SK-N-DZ (cell line): Measurements from ENCODE around the gene ACBD5.
"Not testable (repeated sequence)": the region's sequence is repeated elsewhere in the genome, so short reads cannot be mapped to it uniquely, and the experiment has no call there.

ENCODE experiments used
- DNase-seq: peaks from one replicate; pipeline ENCODE4 v3.0.0-alpha.2; 2015; ENCODE audit warnings: low spot score

Gene ACBD5

DNA sequence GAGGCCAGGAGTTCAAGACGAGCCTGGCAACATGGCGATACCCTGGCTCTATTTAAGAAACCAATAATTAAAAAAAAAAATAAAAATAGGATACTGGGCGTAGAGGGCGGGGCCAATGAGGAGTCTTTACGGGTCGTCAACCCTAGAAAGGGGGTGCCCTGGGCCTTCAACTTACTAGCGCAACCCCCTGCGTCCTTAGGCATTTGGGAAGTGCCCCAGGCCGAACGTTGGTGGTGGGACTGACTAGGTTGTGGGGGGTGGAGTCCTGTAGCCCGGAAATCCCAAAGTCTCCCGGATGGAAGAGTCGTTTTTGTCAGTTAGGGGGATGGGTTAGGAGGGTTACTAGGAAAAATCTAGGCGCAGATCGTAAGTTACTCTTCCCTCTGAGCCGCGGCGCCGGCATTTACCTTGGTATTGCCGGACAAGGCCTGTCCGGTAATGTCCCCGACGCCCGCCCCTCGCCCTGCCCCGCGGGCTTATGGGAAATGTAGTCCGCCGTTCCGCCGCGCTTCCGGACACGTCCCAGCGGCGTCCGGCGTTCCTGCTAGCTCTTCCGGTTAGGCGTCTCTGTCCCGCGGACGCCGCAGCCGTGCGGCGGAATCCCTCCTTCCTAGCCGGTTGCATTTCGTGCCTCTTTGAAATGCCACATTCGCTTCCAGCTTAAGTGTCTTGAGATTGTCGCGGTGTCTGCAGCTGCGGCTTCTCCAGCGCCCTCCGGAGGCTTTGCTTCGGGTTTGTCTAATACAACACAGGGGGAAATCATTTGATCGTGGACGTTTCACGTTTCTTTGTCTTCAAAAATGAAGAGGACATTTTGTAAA lies 1.3 kb upstream of the ACBD5 start:
- peak; percentile 93 for DNase-seq

DNA sequence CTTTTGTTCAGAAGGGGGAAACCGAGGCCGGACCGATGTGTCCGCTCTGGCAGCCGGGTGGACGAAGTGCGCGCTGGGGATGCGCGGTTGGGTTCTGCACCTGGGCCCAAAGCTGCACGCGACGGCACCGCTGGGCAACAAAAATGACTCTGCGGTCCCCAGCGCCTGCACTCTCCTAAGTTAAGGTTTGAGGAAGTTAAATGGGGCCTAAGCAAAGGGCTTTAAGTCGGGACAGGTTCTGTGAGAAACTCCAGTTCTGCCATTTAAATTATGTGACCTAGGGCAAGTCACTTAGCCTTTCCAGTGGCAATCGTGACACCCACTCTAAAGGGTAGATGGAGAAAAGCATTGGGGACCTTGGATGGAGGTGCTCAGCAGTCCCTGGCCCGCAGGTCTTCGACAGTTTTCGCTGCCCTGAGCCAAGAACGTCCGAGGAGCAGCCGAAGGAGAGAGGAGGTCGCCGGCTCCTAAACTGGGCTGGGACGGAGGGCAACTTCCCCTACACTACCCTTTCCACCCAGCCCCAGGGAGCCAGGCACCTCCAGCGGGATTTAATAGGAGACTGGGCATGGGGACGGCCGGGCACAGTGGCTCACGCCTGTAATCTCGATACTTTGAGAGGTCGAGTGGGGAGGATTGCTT lies 534 bp upstream of the ACBD5 start:
- peak; percentile 17 for DNase-seq

DNA sequence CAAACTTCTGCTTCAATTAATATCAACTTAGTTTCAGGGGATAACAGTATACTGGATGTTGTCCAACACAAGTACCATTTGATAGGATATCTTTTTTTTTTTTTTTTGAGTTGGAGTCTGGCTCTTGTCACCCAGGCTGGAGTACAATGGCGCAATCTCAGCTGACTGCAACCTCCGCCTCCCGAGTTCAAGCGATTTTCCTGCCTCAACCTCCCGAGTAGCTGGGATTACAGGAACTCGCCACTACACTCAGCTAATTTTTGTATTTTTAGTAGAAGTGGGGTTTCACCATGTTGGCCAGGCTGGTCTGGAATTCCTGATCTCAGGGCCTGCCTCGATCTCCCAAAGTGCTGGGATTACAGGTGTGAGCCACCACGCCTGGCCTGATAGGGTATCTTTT lies 3.1 kb downstream of the ACBD5 start:
- not testable (repeated sequence) for DNase-seq

DNA sequence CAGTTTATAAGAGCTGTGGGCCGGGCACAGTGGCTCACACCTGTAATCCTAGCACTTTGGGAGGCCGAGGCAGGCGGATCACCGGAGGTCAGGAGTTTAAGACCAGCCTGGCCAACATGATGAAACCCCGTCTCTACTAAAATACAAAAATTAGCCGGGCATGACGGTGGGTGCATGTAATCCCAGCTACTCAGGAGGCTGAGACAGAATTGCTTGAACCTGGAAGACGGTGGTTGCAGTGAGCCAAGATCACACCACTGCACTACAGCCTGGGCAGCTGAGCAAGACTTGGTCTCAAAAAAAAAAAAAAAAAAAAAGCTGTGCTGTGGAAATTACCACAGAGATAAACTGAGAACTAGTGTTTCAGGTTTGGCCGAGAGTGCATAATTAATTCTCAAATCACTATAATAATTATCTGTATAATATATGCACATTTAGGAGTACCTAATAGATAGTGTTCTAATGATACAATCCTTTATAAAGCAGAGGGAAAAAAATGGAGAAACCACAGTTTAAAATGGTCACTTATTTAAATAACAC lies 3.9 kb downstream of the ACBD5 start:
- not testable (repeated sequence) for DNase-seq

DNA sequence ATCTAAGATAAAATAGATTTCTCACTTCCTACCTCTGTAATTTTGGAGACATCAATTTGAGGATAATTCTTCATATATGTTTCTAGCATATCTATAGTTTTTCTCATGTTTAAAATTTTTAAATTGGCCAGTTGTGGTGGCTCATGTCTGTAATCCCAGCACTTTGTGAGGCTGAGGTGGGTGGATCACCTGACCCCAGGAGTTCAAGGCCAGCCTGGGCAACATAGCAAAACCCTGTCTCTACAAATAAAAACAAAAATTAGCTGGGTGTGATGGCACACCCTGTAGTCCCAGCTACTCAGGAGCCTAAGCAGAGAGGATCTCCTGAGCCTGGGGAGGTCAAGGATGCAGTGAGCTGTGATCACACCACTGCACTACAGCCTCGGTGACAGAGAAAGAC lies 4.9 kb downstream of the ACBD5 start:
- DNase-seq: no peak

DNA sequence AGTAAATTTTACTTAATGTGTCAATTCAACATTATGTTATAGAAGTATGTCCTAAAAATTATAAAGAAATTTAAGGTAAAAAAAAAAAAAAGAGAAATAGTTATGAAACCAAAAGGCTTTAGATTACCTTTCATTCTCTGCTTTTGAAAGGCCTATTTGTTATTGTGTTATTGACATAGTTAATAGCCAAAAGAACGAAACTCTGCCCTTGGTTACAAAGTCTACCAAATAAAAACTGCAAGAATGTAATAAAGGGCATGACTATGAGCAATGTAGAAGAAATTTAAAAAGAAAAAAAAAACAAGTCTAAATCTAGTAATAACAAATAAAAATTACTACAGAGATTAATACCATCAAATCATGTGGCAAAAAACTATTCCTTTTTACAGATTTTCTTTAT lies 10.6 kb downstream of the ACBD5 start:
- no peak for DNase-seq

- DNase-seq: no peak
These were observed 14.8 kb downstream of the ACBD5 start for GRCh38 chr10:27225642-27226257.

GRCh38 chr10:27225011-27225590 lies 15.5 kb downstream of the ACBD5 start:
- no peak for DNase-seq

DNA sequence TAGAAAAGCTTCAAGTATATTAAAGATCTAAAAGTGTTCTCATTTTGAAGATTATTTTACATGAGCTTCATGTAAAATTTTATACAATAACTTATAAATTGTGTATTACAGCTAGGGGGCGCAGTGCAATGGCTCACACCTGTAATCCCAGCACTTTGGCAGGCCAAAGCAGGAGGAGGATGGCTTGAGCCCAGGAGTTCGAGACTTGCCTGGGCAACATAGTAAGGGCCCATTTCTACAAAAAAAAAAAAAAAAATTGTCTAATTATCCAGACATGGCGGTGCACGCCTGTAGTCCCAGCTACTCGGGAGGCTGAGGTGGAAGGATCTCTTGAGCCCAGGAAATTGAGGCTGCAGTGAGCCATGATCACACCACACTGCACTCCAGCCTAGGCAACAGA lies 16.6 kb downstream of the ACBD5 start:
- DNase-seq: peak; percentile 13

DNA sequence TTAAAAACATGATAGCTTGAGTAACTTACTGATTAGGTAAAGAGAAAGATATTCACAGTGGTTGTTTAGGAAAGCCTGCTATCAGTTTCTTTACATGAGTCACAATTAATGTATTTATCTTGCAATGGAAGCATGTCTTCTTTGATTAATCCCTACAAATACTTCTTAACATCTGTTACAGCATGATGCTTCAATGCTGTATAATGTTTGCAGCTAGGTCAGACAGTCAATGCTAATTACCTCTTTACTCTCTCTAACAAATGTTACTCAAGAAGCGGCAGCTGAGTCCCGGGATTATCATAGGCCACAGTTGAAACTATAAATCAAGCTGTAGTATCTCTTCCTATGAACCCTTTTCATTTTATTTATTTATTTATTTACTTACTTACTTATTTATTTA lies 33.2 kb downstream of the ACBD5 start:
- no peak for DNase-seq

- DNase-seq: no peak
These were observed 36.8 kb downstream of the ACBD5 start for GRCh38 chr10:27203806-27204205.

DNA sequence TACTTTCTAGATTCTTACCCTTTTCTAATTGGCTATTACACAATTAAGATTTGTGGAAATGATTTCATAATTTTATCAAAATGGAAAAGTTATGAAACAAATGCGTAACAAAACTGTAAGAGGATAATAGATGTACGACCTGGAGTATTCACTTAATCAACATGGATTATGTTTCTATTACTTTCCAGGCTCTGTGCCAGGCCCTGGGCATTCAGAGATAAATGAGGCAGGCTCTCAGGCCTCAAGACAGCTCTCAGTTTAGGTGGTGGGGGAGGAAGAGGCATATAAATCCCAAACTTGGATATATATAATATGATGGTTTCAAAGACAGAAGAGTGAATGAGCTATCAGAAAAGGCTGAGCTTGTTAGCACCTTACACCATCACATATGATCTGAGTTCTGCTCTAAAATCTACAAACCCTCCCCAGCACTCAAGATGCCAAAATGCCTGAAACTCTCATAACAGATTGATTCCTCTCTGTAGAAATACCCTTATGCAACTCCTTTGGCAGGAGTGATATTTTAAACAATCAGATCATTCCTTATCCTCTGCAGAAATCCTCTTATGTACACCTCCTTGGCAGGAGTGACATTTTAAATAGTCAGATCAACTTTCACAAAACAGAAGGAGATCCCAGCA lies 42.5 kb downstream of the ACBD5 start:
- no peak for DNase-seq

DNA sequence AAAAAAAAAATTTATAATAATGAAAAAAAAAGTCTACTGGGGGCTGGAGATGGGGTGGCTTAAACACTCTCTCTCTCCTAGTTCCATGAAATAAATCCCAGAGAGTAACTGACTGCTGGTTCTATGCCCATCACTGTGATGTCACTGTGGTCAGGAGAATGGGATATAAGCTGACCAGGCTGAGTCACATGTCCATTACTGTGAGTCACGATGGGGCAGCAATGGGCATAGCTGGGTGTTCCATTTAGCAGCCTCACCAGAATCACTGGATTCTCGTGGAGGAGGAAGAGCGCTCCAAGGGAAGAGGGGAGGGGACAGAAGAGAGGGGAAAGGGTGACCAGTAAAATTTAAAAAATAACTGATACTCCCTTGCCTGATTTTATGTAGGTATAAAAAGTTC lies 48.3 kb downstream of the ACBD5 start:
- DNase-seq: no peak

DNA sequence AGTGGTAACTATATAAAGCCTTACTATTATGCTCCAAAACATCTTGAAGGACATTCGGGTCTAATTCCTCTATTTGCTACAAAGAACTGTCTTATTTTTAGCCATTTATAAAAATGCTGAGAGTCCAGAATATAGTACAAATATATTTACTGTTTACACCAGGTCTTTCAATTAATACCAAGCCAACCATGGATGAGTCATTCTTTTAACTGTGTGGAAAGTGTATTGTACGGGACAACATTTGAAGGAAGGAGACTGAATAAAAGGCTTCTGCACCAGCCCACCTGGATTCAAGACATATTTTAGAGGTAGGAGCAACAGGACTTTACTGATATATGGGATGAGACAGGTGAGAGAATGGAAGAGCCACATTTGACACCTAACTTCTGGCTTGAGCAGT lies 50.1 kb downstream of the ACBD5 start:
- no peak for DNase-seq

GRCh38 chr10:27188897-27189296 lies 51.7 kb downstream of the ACBD5 start:
- DNase-seq: no peak

GRCh38 chr10:27188259-27188658 lies 52.3 kb downstream of the ACBD5 start:
- DNase-seq: no peak

- DNase-seq: no peak
These were observed 70.7 kb downstream of the ACBD5 start for GRCh38 chr10:27169849-27170248.

- no peak for DNase-seq
These were observed 82.2 kb downstream of the ACBD5 start for GRCh38 chr10:27158421-27158820.

DNA sequence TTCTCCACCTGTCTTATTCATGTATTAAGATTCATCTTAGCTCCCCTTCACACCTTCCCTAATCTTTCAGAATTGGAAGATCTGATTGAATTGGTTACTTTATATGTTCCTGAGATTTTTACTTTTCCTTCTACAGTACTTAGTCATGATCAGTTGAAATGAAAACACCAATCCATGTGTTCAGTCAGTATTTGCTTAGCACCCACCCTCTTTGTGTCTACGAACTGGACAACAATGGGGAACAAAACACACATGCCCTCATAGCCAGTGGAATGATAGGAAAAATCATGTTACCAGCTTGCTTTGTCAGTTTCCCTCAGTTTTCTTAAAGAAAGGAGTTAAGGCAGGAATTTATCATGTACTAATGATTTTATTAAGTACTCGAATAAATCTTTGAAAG lies 83.4 kb downstream of the ACBD5 start:
- DNase-seq: no peak

GRCh38 chr10:27156566-27156965 lies 84.0 kb downstream of the ACBD5 start:
- not testable (repeated sequence) for DNase-seq

- DNase-seq: peak; percentile 84
These were observed 85.4 kb downstream of the ACBD5 start, which contains the start of gene MASTL for GRCh38 chr10:27155066-27155754. Gene MASTL, plus strand, starts transcription at chr10:27155352. Its CDS starts 75 bp downstream, at chr10:27155427.
